HEK293 (cell line): ENCODE data around the gene CELSR3.
A peak's percentile ranks its signal among the peaks of the same experiment; 100 is the strongest.

Source experiments
- KLF16 ChIP-seq: fragments of 450-650 bp; formaldehyde crosslinking; IDR thresholded peaks from 2 replicates; pipeline ENCODE4 v1.5.1; 2017; ENCODE audit warnings: missing biosample characterization, missing genetic modification characterization
- KLF8 ChIP-seq: fragments of 450-650 bp; formaldehyde crosslinking; IDR thresholded peaks from 2 replicates; pipeline ENCODE4 v1.5.1; 2016; ENCODE audit warnings: missing biosample characterization, missing genetic modification characterization
- MEIS1 ChIP-seq: sonication (generic); formaldehyde crosslinking; IDR thresholded peaks from 2 replicates; pipeline ENCODE4 v1.8.1; 2022; ENCODE audit warnings: missing genetic modification reagents, mild to moderate bottlenecking, borderline replicate concordance
- MYNN ChIP-seq: fragments of 450-650 bp; formaldehyde crosslinking; IDR thresholded peaks from 2 replicates; pipeline ENCODE4 v1.5.1; 2016; ENCODE audit warnings: missing biosample characterization, missing genetic modification characterization, borderline replicate concordance
- REPIN1 ChIP-seq: fragments of 450-650 bp; formaldehyde crosslinking; IDR thresholded peaks from 2 replicates; pipeline ENCODE4 v1.5.1; 2017; ENCODE audit warnings: missing biosample characterization, missing genetic modification characterization, low read depth
- SETDB1 ChIP-seq: IDR thresholded peaks from one replicate; pipeline ENCODE4 v1.6.1; 2017; ENCODE audit warnings: mild to moderate bottlenecking, low read length, moderate library complexity, mixed read lengths; ENCODE audit not compliant: insufficient read length
- WT1 ChIP-seq: fragments of 450-650 bp; formaldehyde crosslinking; IDR thresholded peaks from 2 replicates; pipeline ENCODE4 v1.5.1; 2016; ENCODE audit warnings: missing biosample characterization, missing genetic modification characterization
- ZBTB44 ChIP-seq: fragments of 450-650 bp; IDR thresholded peaks from 2 replicates; pipeline ENCODE4 v1.5.1; 2018; ENCODE audit warnings: missing biosample characterization, mild to moderate bottlenecking, missing genetic modification characterization
- ZEB2 ChIP-seq: fragments of 450-650 bp; formaldehyde crosslinking; IDR thresholded peaks from 2 replicates; pipeline ENCODE4 v1.5.1; 2016; ENCODE audit warnings: missing biosample characterization, missing genetic modification characterization
- ZNF155 ChIP-seq: fragments of 450-650 bp; formaldehyde crosslinking; IDR thresholded peaks from 2 replicates; pipeline ENCODE4 v1.5.1; 2016; ENCODE audit warnings: missing biosample characterization, missing genetic modification characterization
- ZNF335 ChIP-seq: fragments of 450-650 bp; formaldehyde crosslinking; conservative IDR thresholded peaks from 2 replicates; pipeline ENCODE4 v1.5.1; 2016; ENCODE audit warnings: missing biosample characterization, missing genetic modification characterization
- ZNF394 ChIP-seq: fragments of 450-650 bp; formaldehyde crosslinking; IDR thresholded peaks from 2 replicates; pipeline ENCODE4 v1.5.1; 2016; ENCODE audit warnings: missing biosample characterization, missing genetic modification characterization, mild to moderate bottlenecking, moderate library complexity, borderline replicate concordance
- ZNF404 ChIP-seq: fragments of 450-650 bp; formaldehyde crosslinking; IDR thresholded peaks from 2 replicates; pipeline ENCODE4 v1.5.1; 2017; ENCODE audit warnings: missing biosample characterization, missing genetic modification characterization
- ZNF596 ChIP-seq: fragments of 450-650 bp; IDR thresholded peaks from 2 replicates; pipeline ENCODE4 v1.5.0; 2018; ENCODE audit warnings: missing biosample characterization, mild to moderate bottlenecking, missing genetic modification characterization, moderate library complexity
- ZNF600 ChIP-seq: fragments of 450-650 bp; formaldehyde crosslinking; IDR thresholded peaks from 2 replicates; pipeline ENCODE4 v1.5.1; 2016; ENCODE audit warnings: missing biosample characterization, missing genetic modification characterization
- ZNF629 ChIP-seq: fragments of 450-650 bp; formaldehyde crosslinking; IDR thresholded peaks from 2 replicates; pipeline ENCODE4 v1.5.1; 2017; ENCODE audit warnings: missing biosample characterization, missing genetic modification characterization
- ZNF707 ChIP-seq: fragments of 450-650 bp; formaldehyde crosslinking; IDR thresholded peaks from 2 replicates; pipeline ENCODE4 v1.5.1; 2016; ENCODE audit warnings: missing biosample characterization, missing genetic modification characterization
- ZNF76 ChIP-seq: fragments of 450-650 bp; formaldehyde crosslinking; IDR thresholded peaks from 2 replicates; pipeline ENCODE4; 2016; ENCODE audit warnings: low read depth, missing biosample characterization, missing genetic modification characterization, borderline replicate concordance
- ZNF785 ChIP-seq: fragments of 450-650 bp; formaldehyde crosslinking; IDR thresholded peaks from 2 replicates; pipeline ENCODE4 v1.5.1; 2016; ENCODE audit warnings: missing biosample characterization, missing genetic modification characterization
- ZSCAN30 ChIP-seq: fragments of 450-650 bp; IDR thresholded peaks from 2 replicates; pipeline ENCODE4 v1.5.1; 2018; ENCODE audit warnings: missing biosample characterization, mild to moderate bottlenecking, missing genetic modification characterization, moderate library complexity
- TF ChIP-seq, protein P1 (sequence below): fragments of 450-650 bp; formaldehyde crosslinking; IDR thresholded peaks from 2 replicates; pipeline ENCODE4 v1.5.0; 2017; ENCODE audit warnings: missing biosample characterization, missing genetic modification characterization, borderline replicate concordance
- TF ChIP-seq, protein P2 (sequence below): fragments of 450-650 bp; formaldehyde crosslinking; IDR thresholded peaks from 2 replicates; pipeline ENCODE4 v1.5.1; 2016; ENCODE audit warnings: missing biosample characterization, missing genetic modification characterization
- TF ChIP-seq, protein P3 (sequence below): fragments of 450-650 bp; formaldehyde crosslinking; IDR thresholded peaks from 2 replicates; pipeline ENCODE4 v1.5.1; 2016; ENCODE audit warnings: missing biosample characterization, missing genetic modification characterization
- TF ChIP-seq, protein P4 (sequence below): fragments of 450-650 bp; formaldehyde crosslinking; IDR thresholded peaks from 2 replicates; pipeline ENCODE4 v1.5.1; 2016; ENCODE audit warnings: missing biosample characterization, missing genetic modification characterization, low read depth
- TF ChIP-seq, protein P5 (sequence below): fragments of 450-650 bp; formaldehyde crosslinking; conservative IDR thresholded peaks from 2 replicates; pipeline ENCODE4 v1.5.1; 2016; ENCODE audit warnings: low read depth, missing biosample characterization, missing genetic modification characterization

Gene CELSR3

GRCh38 chr3:48661501-48662144 is 1.1 kb downstream of the CELSR3 start (continued):
- TF ChIP-seq, protein P1, sequence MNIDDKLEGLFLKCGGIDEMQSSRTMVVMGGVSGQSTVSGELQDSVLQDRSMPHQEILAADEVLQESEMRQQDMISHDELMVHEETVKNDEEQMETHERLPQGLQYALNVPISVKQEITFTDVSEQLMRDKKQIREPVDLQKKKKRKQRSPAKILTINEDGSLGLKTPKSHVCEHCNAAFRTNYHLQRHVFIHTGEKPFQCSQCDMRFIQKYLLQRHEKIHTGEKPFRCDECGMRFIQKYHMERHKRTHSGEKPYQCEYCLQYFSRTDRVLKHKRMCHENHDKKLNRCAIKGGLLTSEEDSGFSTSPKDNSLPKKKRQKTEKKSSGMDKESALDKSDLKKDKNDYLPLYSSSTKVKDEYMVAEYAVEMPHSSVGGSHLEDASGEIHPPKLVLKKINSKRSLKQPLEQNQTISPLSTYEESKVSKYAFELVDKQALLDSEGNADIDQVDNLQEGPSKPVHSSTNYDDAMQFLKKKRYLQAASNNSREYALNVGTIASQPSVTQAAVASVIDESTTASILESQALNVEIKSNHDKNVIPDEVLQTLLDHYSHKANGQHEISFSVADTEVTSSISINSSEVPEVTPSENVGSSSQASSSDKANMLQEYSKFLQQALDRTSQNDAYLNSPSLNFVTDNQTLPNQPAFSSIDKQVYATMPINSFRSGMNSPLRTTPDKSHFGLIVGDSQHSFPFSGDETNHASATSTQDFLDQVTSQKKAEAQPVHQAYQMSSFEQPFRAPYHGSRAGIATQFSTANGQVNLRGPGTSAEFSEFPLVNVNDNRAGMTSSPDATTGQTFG (tag by site-specific recombination), result no peak
- no peak for TF ChIP-seq ZNF707 (tag by site-specific recombination)
- TF ChIP-seq MYNN, result no peak
- TF ChIP-seq, protein P2, sequence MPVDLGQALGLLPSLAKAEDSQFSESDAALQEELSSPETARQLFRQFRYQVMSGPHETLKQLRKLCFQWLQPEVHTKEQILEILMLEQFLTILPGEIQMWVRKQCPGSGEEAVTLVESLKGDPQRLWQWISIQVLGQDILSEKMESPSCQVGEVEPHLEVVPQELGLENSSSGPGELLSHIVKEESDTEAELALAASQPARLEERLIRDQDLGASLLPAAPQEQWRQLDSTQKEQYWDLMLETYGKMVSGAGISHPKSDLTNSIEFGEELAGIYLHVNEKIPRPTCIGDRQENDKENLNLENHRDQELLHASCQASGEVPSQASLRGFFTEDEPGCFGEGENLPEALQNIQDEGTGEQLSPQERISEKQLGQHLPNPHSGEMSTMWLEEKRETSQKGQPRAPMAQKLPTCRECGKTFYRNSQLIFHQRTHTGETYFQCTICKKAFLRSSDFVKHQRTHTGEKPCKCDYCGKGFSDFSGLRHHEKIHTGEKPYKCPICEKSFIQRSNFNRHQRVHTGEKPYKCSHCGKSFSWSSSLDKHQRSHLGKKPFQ (tag by site-specific recombination), result no peak
- peak; percentile 19; the same call in 1 of the 2 replicates for TF ChIP-seq ZBTB44 (tag by site-specific recombination)
- no peak for TF ChIP-seq KLF16 (tag by site-specific recombination)
- peak; percentile 35; the same call in 1 of the 2 replicates for TF ChIP-seq ZNF629 (tag by site-specific recombination)
- TF ChIP-seq ZNF785 (tag by site-specific recombination), result no peak
- TF ChIP-seq ZNF155 (tag by site-specific recombination), result no peak
- peak; percentile 82; the same call in 1 of the 2 replicates for TF ChIP-seq MEIS1
- no peak for TF ChIP-seq REPIN1 (tag by site-specific recombination)
- peak; percentile 50 for TF ChIP-seq ZNF600
- 0 out of 2 replicates have a peak, but pooled peaks have one; percentile 16 for TF ChIP-seq ZNF394 (tag by site-specific recombination)
- TF ChIP-seq, protein P3, sequence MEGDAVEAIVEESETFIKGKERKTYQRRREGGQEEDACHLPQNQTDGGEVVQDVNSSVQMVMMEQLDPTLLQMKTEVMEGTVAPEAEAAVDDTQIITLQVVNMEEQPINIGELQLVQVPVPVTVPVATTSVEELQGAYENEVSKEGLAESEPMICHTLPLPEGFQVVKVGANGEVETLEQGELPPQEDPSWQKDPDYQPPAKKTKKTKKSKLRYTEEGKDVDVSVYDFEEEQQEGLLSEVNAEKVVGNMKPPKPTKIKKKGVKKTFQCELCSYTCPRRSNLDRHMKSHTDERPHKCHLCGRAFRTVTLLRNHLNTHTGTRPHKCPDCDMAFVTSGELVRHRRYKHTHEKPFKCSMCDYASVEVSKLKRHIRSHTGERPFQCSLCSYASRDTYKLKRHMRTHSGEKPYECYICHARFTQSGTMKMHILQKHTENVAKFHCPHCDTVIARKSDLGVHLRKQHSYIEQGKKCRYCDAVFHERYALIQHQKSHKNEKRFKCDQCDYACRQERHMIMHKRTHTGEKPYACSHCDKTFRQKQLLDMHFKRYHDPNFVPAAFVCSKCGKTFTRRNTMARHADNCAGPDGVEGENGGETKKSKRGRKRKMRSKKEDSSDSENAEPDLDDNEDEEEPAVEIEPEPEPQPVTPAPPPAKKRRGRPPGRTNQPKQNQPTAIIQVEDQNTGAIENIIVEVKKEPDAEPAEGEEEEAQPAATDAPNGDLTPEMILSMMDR, result no peak
- TF ChIP-seq ZSCAN30 (tag by site-specific recombination), result 0 out of 2 replicates have a peak, but pooled peaks have one; percentile 24
- TF ChIP-seq SETDB1, result no peak
- TF ChIP-seq, protein P4, sequence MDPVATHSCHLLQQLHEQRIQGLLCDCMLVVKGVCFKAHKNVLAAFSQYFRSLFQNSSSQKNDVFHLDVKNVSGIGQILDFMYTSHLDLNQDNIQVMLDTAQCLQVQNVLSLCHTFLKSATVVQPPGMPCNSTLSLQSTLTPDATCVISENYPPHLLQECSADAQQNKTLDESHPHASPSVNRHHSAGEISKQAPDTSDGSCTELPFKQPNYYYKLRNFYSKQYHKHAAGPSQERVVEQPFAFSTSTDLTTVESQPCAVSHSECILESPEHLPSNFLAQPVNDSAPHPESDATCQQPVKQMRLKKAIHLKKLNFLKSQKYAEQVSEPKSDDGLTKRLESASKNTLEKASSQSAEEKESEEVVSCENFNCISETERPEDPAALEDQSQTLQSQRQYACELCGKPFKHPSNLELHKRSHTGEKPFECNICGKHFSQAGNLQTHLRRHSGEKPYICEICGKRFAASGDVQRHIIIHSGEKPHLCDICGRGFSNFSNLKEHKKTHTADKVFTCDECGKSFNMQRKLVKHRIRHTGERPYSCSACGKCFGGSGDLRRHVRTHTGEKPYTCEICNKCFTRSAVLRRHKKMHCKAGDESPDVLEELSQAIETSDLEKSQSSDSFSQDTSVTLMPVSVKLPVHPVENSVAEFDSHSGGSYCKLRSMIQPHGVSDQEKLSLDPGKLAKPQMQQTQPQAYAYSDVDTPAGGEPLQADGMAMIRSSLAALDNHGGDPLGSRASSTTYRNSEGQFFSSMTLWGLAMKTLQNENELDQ (tag by site-specific recombination), result no peak
- peak; percentile 73; the same call in 1 of the 2 replicates for TF ChIP-seq ZNF76 (tag by site-specific recombination)
- peak; percentile 37; the same call in 1 of the 2 replicates for TF ChIP-seq ZEB2
- TF ChIP-seq WT1 (tag by site-specific recombination), result 0 out of 2 replicates have a peak, but pooled peaks have one; percentile 21
- no peak for TF ChIP-seq ZNF596
- no peak for TF ChIP-seq ZNF404 (tag by site-specific recombination)
- peak; percentile 30; the same call in 1 of the 2 replicates for TF ChIP-seq KLF8
- TF ChIP-seq ZNF335 (tag by site-specific recombination), result peak; percentile 45; the same call in 1 of the 2 replicates
- TF ChIP-seq, protein P5, sequence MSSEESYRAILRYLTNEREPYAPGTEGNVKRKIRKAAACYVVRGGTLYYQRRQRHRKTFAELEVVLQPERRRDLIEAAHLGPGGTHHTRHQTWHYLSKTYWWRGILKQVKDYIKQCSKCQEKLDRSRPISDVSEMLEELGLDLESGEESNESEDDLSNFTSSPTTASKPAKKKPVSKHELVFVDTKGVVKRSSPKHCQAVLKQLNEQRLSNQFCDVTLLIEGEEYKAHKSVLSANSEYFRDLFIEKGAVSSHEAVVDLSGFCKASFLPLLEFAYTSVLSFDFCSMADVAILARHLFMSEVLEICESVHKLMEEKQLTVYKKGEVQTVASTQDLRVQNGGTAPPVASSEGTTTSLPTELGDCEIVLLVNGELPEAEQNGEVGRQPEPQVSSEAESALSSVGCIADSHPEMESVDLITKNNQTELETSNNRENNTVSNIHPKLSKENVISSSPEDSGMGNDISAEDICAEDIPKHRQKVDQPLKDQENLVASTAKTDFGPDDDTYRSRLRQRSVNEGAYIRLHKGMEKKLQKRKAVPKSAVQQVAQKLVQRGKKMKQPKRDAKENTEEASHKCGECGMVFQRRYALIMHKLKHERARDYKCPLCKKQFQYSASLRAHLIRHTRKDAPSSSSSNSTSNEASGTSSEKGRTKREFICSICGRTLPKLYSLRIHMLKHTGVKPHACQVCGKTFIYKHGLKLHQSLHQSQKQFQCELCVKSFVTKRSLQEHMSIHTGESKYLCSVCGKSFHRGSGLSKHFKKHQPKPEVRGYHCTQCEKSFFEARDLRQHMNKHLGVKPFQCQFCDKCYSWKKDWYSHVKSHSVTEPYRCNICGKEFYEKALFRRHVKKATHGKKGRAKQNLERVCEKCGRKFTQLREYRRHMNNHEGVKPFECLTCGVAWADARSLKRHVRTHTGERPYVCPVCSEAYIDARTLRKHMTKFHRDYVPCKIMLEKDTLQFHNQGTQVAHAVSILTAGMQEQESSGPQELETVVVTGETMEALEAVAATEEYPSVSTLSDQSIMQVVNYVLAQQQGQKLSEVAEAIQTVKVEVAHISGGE (tag by site-specific recombination), result 0 out of 2 replicates have a peak, but pooled peaks have one; percentile 31
